ENCODE results near the gene SRGAP3.
"Not testable (repeated sequence)": the region's sequence is repeated elsewhere in the genome, so short reads cannot be mapped to it uniquely, and the experiment has no call there.

SRGAP3 gene

DNA sequence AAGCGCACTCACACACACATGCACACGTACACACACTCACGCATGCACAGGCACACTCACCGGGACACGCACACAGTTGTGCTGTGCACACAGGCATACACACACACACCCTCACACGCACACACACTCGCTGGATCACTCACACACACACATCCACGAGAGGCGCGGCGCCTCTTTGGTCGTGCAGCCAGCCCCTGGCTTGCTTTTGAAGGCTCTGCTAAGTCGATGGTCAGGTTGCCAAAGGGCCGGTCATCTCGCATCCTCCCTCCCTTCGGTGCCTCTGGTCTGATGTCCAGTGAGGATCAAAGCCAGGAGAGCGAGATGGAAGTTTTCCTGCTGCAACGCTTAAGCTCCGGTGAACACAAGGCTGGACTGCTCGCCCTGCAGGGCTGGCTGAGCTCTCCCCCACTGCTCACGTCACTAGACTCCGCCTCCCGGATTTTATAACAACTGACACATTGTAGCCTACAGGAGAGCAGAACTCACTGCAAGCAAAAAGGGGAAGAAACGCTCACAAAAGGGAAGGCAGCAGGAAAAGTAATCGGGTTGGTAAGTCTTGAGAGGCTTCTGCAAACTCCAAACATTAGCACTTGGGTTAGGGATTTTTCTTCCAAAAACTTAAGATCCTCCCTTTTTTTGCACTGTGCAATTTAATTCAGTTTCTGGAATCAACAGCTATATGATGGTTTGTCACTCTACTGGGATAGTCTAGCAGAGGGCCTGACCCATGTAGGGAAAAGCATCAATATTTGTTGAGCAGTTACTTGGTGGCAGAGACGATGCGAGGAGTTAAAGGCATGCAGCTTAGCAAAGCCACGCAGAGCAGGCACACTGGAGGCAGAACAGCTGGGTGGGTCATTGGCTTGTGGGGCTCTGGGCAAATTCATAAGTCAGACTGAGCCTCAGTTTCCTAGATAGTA lies at the start of gene SRGAP3:
Gene SRGAP3 (minus strand): TSS at position 374 of the 920 bp plus-strand sequence. CDS start 695 bp downstream, outside the sequence.
- peak; percentile 97 for DNase-seq

DNA sequence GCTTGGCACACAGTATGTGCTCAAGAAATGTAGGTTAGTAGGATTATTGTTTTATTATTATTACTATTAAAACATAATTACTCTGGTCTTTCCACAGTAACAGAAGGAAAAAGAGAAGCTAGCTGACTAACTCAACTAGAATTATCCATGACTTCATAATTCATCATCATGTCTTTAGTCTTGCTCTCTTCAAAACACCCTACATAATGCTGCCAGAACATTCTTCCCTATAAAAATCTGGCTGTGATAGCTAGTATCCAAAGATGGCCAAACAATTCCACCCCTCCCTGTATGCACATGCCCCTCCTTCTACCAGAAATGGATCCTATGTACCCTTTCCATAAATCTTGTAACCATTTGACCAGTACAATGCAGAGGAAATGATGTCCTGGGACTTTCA lies 48.8 kb upstream of the SRGAP3 start:
- DNase-seq, result no peak

DNA sequence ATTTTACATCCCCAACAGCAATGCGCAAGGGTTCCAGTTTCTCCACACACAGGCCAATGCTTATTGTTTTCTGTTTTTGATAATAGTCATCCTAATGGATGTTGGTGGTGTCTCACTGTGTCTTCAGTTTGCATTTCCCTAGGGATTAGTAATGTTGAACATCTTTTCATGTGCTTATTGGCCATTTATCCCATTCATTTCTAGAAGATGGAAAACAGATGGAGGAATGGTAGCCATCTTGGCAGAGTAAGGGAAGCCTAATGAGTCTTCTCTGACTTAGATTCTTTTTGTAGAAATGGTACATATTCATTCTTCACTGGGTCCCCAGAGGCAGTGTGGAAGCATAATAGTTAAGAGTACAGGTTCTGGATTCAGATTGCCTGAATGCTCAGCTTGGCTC lies 46.8 kb upstream of the SRGAP3 start:
- DNase-seq, result no peak

DNA sequence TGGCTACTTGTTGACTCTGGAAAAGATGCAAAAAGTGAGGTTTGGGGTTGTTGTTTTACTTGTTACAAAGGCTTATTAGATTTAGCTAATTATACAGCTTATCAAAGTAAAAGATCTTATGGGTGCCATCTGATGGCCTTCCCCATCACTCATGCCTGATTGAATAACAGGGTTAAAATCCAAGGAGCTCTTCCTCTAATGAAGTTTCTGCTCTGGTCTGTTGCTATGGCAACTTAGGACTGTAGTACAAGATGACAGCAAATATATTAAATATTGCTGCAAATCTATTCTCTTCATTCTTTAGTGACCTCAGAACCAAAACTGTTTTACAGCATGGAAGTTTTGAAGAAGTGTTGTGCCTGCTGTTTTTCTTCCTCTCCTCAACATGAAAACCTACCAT lies 45.6 kb upstream of the SRGAP3 start:
- no peak for DNase-seq

DNA sequence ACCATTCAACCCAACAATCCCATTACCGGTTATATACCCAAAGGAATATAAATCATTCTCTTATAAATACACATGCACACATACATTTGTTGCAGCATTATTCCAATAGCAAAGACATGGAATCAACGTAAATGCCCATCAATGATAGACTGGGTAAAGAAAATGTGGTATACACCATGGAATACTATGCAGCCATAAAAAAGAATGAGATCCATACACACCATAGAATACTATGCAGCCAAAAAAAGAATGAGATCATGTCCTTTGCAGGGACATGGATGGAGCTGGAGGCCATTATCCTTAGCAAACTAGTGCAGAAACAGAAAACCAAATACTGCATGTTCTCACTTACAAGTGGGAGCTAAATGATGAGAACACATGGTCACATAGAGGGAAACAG lies 44.5 kb upstream of the SRGAP3 start:
- DNase-seq, result not testable (repeated sequence)

DNA sequence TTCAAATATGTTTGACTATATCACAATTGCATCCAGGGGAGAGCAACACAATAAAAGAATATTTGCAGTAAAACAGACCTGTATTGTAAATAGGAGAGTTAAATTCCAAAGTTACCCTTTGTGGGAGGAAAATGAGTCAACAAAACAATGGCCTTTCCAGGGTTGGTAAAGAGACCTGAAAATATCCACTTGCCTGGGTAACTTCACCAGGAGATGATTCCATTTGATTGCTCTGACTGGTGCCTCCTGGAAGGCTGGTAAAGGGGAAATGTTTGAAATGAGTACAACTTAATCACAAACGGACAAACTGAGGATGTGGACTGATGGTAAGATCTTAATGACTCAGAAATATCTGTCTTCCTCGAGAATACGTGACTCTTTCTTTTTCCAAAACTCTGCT lies 43.6 kb upstream of the SRGAP3 start:
- no peak for DNase-seq

DNA sequence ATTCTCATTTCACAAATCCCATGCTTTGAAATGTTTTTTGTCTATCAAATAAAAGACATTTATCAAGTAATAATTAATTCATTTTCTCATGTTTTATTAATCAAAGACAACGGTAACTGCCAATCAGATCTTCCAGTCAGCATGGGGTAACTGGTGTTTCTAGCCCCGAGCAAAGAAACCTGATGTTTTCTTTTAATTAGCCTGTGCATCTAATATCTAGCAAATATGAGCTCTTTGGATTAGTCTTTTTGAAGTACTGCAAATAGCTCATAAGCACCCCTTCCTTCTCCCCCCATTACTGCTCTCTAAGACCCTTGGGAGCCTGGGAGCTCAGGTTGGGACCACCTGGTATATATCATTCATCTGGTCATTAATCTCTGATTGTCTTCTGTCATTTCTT lies 43.1 kb upstream of the SRGAP3 start:
- no peak for DNase-seq

DNA sequence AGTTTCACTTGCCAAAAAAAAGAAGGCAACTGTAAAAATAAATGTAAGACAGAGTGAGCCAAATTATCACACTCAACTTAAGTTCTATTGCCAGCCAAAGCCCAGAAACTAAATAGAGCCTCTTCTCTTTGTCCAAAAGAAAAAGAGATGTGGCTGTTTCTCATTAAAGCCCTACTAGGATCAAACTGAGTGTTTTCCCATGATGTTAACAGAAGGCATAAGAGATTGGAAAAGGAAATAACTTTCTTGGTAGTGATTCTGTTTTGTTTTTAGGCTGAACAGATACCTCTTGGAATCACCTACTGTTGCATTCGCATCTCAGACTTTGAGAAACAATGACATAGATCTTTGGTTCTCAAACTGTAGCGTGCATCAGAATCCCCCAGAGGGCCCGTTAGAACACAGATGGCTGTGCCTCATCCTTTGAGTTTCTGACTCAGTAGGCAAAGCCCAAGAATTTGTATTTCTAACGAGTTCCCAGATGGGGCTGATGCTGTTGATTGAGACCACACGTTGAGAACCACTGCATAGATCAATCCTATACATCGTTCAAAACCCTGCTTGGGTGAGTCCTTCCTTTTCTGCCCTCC lies 42.5 kb upstream of the SRGAP3 start:
- DNase-seq, result no peak

DNA sequence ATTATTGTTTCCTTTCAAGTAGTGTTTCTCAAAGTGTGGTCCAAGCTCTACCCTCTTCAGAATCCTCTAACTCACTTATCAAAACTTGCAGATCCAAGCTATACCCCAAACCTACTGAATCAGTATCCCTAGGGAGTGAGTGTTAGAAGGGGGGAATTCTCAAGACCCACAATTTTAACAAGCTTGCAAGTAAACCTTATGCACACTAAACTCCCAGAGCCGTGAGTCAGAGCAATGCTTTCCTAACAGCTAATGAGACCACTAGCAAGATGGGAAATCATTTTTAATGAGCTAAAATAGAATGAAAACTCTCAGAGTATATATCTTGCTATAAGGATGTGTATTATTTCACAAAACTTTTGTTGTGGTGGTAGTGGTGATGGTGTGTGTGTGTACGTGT lies 41.1 kb upstream of the SRGAP3 start:
- no peak for DNase-seq

DNA sequence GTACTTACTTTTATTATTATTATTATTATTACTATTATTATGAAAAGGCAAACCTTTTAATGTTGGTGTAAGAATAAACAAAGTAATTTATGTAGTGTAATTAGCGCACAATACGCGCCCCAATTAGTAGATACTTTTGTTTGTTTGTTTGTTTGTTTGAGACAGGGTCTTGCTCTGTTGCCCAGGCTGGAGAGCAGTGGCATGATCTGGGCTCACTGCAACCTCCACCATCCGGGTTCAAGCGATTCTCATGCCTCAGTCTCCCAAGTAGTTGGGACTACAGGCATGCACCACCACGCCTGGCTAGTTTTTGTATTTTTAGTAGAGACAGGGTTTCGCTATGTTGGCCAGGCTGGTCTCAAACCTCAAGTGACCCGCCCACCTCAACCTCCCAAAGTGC lies 32.1 kb upstream of the SRGAP3 start:
- DNase-seq, result not testable (repeated sequence)

DNA sequence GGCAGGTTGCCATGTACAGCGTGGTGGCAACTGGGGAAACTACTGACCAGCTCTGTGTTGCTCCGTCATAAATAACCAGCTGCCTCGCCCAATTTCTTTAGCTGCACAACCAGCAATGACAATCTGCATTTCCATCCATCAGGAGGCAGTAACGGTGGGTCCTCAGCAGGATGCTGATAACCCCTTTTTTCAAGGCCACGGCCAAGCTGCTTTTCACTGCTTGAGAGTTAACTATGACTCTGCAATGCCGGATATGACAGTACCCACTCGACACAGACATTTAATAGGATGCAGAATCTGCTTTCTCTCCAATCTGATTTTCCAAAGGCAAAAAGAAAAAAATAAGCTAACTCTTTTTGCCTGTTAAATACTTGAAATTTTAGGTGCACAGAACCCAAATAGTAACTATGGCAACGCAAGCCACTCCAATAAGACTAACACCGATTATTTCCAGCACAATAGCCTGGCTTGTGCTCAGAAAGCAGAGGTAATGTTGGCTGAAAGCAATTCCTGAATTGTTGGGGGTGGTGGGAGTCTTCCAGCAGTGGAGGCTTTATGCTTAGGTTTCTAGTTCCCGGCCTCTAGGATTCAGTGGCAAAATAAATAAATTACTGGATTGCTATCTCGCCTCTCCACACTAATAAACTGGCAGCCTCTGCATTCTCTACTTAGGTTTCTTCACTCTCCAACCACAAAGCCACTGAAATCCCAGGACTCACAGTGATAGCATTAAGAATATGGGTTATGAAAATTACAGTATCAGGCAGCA lies 31.2 kb upstream of the SRGAP3 start:
- no peak for DNase-seq

DNA sequence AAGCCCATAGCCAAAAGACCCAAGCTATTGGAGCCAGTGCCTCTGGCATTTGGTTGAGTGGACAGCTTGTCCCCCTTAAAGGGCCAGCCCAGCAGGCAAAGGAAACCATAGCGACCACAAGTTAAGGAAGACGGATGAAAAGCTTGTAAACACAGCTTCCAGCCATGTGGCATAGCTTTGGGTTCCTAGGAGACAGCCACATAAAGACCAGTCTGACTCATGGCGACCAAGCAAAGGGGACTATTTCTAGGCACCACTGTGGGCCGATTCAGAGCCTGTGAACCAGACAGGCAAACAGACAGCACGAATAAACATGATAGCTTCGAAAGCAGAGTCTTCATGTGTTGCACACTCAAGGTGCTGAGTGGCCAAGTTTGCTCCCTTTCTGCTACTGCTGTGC lies 30.5 kb upstream of the SRGAP3 start:
- DNase-seq, result peak; percentile 46

DNA sequence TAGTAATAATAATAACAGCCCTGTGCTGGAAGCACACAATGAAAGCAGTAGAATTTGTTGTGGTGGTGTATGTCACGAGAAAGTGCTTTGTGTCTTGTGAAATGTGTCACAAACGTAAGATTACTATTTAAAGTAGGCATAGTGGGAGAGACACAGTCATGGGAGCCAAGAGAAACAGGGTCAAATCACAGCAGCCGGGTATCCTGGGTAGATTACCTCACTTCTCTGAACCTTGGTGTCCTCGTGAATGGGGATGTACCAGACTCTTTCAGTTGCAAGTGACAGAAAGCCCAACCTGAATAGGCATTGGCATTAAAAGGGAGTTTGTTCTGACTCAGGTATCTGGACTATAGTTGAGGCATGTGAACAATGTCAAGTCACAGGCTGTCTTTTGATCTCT lies 29.1 kb upstream of the SRGAP3 start:
- no peak for DNase-seq

DNA sequence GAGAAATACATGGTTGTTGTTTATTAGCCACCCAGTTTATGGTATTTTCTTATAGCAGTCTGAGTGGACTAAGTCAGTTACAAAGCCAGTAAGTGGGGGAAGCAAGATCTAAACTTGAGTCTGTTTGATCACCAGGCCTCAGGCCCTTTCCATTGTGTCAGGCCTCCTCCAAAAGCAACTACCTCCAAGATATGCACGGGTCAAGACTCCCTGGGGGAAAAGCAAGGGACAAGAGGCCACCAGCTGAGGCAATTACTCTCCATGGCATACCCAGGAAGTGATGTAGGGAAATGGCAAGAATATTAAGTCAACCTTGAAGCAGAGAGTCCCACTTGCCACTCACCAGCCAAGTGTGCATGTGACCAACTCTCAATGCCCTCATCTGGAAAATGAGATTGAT lies 28.6 kb upstream of the SRGAP3 start:
- DNase-seq, result no peak

DNA sequence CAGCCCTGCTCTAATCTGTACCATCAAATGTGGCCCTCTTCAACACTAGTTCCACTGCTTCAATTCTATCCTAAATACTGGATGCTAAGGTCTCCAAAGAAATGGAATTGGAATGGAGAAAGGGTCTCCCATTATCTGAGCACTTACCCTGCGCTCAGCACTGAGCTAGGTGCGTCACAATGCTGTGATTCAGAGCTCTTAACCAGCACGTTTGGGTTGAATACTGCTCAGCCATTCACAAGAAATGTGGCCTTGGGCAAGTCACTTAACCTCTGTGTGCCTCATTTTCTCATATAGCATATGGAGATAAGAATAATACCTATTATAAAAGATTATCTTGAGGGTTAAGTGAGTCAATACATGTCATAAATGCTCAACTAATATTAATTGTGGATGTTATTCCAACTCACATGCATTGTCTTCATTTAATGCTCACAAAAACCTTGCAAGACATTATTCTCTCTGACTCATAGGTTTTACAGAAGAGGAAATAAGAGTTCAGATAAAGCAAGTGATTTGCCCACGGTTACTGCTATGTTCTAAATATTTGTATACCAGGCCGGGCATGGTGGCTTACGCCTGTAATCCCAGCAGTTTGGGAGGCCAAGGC lies 27.4 kb upstream of the SRGAP3 start:
- DNase-seq, result no peak

DNA sequence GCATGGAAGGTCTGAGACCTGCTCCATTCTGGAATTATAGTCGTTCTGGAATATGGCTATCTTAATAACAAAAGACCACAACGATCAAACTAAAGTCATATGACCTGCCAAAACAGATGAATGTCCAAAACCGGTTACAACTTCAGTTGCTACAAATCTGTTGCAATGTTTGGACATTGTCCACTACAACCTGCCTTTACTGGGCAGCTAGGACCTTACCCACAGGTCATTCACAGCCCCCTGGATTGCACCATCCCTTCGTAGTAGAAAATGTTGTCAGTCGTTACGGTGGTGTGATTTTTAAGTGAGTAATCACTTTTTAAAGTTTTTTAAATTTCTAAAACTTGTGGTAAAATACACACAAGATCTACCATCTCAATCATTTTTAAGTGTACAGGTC lies 22.5 kb upstream of the SRGAP3 start:
- DNase-seq, result no peak

DNA sequence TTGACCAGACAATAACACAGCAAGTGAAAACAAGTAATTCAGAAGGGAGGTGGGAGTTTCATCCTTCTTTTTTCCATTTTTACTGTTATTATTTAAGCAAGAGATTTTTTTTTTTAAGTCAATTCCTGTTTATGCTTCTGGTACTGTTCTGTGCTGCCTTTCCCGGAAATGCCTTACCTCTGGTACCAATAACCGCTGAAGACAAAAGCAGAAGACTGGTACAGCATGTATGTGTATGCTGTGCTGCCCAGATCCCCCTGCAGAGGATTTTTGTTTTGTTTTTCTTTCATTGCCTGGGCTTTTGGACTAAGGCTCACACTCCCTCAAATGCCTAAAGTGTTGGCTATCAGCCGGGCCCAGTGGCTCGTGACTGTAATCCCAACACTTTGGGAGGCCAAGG lies 21.3 kb upstream of the SRGAP3 start:
- DNase-seq, result no peak

DNA sequence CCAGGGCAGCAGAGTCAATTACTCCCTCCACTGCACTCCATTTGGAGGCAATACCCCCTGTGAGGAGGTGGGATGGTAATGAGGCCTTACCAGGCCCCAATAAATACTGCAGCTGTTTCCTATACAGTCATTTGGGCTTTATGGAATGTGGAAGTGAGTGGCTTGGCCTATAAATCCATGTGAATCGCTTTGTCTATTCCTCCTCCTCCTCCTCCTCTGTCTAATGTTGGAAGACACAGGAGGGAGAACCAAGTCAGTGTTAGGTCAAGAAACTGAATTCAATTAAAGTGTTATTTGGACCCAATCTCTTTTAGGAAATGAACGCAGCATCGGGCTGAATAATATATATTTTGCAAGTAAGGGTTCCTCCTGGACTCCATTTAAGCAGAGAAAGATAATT lies 17.3 kb upstream of the SRGAP3 start:
- no peak for DNase-seq

DNA sequence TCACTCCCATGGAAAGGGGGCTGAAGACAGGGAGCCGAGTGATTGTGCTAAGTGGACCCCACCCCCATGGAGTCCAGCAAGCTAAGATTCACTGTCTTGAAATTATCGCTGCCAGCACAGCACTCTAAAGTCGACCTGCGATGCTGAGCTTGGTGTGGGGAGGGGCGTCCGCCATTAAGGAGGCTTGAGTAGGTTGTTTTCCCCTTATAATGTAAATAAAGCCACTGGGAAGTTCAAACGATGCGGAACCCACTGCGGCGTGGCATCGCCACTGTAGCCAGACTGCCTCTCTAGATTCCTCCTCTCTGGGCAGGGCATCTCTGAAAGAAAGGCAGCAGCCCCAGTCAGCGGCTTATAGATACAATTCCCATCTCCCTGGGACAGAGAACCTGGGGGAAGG lies 10.9 kb upstream of the SRGAP3 start:
- DNase-seq, result no peak

DNA sequence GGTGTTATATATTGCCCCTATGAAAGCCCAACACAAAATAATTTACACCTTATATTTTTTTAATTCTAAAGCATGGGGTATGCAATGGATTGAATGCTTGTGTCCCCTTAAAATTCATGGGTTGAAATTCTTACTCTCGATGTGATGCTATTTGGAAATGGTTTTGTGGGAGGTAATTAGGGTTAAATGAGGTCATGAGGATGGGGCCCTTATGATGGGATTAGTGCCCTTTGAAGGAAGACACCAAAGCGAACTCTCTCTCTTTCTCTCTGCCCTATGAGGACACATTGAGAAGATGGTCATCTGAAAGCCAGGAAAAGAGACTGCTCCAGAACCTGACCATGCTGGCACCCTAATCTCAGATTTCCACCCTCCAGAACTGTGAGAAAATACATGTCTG lies 7.6 kb upstream of the SRGAP3 start:
- DNase-seq, result no peak

DNA sequence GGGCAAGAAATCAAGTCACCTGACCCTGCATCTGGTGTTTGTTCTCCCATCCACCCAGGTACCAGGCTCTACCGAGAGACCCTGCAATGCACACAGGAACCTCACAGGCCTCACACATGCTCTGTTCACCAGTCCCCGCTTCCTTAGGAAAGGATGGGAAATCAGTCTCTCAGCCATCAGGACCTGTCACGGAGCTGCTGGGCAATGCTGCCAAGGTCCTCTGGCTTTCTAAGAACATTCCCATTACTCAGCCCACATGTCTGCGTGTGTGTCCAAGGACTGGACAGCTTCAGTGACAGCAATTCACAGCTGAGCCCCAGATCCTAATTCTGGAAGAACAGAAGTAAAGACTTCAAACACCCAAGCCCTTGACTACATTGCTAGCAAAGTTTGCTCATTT lies 6.5 kb upstream of the SRGAP3 start:
- DNase-seq, result no peak

DNA sequence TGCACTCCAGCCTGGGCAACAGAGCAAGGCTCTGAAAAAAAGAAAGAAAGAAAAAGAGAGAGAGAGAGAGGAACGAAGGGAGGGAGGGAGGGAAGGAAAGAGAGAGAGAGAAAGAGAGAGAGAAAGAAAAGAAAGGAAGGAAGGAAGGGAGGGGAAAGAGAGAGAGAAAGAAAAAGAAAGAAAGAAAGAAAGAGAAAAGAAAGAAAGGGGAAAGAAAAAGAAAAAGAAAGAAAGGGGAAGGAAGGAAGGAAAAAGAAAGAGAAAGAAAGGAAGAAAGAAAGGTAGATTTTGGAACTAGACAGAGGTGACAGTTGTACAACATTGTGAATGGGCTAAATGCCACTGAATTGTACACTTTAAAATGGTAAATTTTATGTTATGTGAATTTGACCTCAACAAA lies 5.3 kb upstream of the SRGAP3 start:
- DNase-seq, result no peak

DNA sequence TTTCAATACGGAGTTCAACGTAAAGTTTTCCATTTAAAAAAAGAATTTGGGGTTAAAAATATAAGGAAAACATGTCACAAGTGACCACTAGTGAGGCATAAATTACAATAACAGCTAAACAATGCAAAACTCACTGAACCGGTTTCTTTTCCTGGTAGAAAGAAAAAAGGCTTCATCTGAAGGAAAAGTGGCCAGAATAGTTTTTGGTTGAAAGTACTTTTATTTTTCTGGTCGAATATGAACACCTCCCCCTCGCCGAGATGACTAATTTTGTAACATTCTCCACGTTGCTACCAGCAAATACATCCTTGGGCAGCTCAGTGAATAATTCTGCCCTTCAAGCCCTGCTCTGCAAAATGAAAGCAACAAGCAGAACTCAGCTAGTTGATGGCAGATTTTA lies 3.9 kb upstream of the SRGAP3 start:
- no peak for DNase-seq
